Coronary artery (tissue), 2 donors: ENCODE data around the gene SUMO1.
A peak's percentile ranks its signal among the peaks of the same experiment; 100 is the strongest.
"Not testable (repeated sequence)": the region's sequence is repeated elsewhere in the genome, so short reads cannot be mapped to it uniquely, and the experiment has no call there.

ENCODE experiments used
- DNase-seq: peaks from one replicate; pipeline ENCODE4 v3.0.0-alpha.2; 2017; ENCODE audit warnings: low spot score
- H3K27ac ChIP-seq, 2 donors: fragments of 200-600 bp; sonication (generic); one replicate each; pipeline ENCODE4 v1.5.1; 2016 to 2019
- H3K4me3 ChIP-seq: fragments of 200-600 bp; sonication (generic); 2 replicates; pipeline ENCODE4 v1.5.1; 2016; ENCODE audit warnings: mild to moderate bottlenecking, moderate library complexity
- TF ChIP-seq, protein P1 (sequence below): fragments of 200-600 bp; sonication (generic); IDR thresholded peaks from one replicate; pipeline ENCODE4 v1.5.1; 2019; ENCODE audit warnings: antibody characterized with exemption

The SUMO1 gene

DNA sequence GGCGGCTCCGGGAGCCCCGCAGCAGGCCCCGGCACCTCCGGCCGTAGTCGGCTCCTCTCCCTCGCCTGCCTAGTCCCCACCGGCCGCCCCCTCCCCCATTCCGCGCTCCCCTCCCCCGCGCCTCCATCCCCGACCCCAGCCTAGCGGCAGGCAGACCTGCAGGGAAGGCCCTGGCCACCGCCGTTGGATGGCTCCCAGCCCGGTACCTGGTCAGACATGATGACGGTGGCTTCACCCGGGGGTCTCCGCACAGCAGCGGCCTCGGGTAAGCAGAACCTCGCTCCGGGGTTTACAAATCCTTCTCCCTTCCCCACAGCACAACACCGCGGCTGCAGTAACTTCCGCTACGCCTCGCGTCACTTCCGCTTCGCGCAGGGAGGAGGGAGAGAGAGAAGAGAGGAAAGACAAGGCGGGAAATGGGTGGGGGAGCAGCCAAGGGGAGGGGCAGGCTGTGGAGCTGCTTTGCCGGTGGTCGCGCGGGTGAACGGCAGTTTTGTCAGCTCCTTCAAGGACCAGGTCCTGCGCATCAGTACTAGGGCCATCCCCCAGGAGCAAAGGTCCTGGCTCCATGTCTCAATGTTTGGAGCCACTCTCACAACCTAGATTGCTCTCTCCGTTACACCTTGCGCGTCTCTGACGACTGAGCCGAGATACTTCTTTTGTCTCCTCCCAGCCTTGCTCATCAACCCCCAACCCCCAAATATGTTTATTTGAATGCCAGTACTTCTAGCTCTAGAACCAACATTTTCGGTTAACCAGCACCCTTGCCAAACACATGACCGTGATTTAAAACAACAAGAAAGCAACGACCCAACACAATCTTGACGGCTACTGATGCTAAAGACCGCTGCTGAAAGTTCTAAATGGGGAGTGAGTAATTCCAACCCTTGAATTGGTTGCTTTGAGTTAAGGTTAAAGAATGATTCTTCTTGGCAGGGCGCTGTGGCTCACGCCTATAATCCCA lies at the start of gene SUMO1:
TSS of gene SUMO1 (minus strand) at position 364 of the 964 bp plus-strand sequence. CDS start at position 218, 146 bp downstream.
- peak within 1 kb of the TSS; percentile 93 to 97 for H3K27ac ChIP-seq
- TF ChIP-seq, protein P1, sequence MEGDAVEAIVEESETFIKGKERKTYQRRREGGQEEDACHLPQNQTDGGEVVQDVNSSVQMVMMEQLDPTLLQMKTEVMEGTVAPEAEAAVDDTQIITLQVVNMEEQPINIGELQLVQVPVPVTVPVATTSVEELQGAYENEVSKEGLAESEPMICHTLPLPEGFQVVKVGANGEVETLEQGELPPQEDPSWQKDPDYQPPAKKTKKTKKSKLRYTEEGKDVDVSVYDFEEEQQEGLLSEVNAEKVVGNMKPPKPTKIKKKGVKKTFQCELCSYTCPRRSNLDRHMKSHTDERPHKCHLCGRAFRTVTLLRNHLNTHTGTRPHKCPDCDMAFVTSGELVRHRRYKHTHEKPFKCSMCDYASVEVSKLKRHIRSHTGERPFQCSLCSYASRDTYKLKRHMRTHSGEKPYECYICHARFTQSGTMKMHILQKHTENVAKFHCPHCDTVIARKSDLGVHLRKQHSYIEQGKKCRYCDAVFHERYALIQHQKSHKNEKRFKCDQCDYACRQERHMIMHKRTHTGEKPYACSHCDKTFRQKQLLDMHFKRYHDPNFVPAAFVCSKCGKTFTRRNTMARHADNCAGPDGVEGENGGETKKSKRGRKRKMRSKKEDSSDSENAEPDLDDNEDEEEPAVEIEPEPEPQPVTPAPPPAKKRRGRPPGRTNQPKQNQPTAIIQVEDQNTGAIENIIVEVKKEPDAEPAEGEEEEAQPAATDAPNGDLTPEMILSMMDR = no peak
- DNase-seq = peak; percentile 89
- peak within 1 kb of the TSS; percentile 98 for H3K4me3 ChIP-seq

DNA sequence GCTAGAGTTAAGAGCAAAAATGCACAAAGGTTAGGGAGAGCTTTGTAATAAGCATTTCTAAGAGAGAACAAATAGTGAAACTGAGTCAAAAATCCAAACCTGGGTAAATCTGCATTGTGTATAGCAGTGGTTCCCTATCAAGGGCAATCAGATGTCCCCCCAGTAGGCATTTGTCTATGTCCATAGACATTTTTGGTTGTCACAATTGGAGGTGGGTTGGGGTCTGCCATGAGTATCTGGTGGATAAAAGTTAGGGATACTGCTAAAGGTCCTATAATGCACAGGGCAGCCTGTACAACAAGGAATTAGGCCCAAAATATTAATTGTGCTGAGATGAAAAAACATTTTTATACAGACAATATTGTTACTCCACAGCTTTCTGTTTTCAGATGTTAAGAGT lies 48.2 kb upstream of the SUMO1 start:
- Histone ChIP-seq H3K27ac (no peak overlapping the region), H3K4me3 (no peak overlapping the region)
- DNase-seq = no peak
- TF ChIP-seq, protein P1 = no peak

DNA sequence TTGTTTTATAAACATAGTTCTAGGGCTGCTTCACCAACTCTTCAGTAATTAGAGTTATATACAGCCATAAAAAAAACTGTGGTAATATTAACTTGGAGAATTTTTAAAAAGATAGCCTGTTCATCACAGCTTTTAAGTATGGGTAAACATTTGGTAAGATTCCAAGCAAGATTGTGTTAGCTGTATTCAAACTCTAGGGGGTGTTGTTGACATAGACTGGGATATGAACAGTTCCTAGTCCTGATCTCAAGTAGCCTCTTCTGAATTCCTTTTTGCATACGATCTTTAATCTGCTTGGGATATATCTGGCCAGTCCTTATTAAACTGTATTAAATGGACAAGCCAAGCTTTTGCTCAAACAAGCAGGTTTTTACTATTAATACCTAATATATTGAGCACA lies 40.5 kb upstream of the SUMO1 start:
- H3K27ac ChIP-seq = no peak overlapping the region
- TF ChIP-seq, protein P1 = no peak
- H3K4me3 ChIP-seq = no peak overlapping the region
- DNase-seq = no peak

DNA sequence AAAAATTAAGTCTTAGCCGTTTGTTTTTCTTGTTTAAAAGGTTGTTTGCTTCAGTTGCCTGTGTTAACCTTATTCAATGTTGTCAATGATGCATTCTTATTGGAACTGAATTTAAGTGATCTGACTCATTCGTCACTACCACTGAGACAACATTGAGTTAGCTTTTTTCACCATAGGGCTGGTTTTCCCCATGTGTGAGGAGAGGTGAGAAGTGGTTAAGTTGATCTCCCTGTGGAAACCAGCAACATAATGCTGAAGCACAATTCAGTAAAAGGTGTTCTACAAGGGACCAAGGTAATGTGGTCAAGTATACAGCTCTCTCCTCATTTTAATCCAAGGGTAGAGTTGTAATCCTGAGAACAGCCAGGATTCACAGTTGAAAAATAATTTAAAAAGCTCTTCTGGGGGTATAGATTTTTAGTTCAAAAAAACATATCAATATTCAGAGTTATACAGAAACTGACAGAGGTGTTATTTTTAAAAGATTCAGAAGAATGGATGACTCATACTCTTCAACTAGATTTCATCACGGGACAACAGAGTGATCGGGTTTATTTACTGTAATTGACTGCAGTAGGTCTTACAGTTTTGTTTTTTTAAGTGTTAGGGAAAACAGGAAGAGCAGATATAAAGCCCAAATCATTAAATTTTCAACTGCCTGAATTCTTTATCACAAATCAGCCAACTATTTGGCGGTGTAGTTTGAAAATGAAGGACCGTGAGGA lies 39.8 kb upstream of the SUMO1 start:
- no peak overlapping the region for H3K4me3 ChIP-seq
- DNase-seq = no peak
- H3K27ac ChIP-seq = no peak overlapping the region
- TF ChIP-seq, protein P1 = no peak

DNA sequence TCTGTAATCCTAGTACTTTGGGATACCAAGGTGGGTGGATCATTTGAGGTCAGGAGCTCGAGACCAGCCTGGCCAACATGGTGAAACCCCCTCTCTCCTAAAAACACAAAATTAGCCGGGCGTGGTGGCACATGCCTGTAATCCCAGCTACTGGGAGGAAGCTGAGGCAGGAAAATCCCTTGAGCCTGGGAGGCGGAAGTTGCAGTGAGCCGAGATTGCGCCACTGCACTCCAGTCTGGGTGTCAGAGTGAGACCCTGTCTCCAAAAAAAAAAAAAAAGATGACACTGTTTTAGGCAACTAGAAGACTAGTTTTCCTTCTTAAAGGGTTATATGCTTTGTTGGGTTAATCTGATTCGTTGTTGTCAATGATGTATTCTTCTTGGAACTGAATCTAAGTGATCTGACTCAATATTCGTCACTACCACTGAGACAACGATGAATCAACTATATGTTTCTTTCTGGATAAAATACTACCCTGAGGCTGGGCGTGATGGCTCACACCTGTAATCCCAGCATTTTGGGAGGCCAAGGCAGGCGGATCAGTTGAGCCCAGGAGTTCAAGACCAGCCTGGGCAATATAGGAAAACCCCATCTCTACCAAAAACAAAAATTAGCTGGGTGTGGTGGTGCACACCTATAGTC lies 37.8 kb upstream of the SUMO1 start:
- H3K27ac ChIP-seq, H3K4me3 ChIP-seq, DNase-seq: not testable (repeated sequence)

DNA sequence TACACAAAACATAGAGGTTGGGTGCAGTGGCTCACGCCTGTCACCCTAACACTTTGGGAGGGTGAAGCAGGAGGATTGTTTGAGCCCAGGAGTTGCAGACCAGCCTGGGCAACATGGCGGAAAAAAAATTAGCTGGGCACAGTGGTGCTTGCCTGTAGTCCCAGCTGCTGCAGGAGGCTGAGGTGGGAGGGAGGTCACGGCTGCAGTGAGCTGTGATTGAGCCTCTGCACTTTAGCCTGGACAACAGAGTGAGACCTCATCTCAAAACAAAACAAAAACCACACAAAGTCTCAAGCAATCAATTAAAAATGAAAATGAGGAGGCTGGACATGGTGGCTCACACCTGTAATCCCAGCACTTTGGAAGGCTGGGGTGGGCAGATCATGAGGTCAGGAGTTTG lies 32.1 kb upstream of the SUMO1 start:
- Histone ChIP-seq H3K27ac (no peak overlapping the region), H3K4me3 (no peak overlapping the region)
- TF ChIP-seq, protein P1 = no peak
- no peak for DNase-seq

DNA sequence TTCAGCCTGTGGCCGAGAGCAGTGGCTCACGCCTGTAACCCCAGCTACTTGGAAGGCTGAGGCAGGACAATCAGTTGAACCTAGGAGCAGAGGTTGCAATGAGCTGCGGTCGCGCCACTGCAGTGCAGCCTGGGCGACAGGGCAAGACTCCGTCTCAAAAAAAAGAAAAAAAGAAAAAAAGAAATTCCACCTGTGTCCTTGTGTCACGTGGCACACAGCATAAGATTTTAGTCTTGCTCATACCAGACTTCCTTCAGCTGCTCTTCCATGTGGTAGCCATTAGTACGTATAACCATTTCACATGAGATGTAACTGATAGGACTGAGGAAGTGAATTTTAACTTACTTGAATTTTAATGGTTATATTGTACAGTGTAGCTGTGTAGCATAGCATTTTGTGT lies 31.2 kb upstream of the SUMO1 start:
- Histone ChIP-seq H3K4me3 (no peak overlapping the region), H3K27ac (no peak overlapping the region)
- no peak for DNase-seq
- TF ChIP-seq, protein P1 = no peak
